HEK293 (cell line): ENCODE data around the gene KREMEN1.
A peak's percentile ranks its signal among the peaks of the same experiment; 100 is the strongest.

Experiments used
- CTCF ChIA-PET: fragments of 350-600 bp; formaldehyde crosslinking; extraction: SDS; loops from one replicate; lab custom pipeline; 2021; ENCODE audit warnings: antibody characterized with exemption; lab: Yijun Ruan, JAX
- POLR2A ChIA-PET: fragments of 300-600 bp; formaldehyde crosslinking; extraction: SDS; loops from one replicate; lab custom pipeline; 2020; ENCODE audit warnings: antibody characterized with exemption, inconsistent platforms; lab: Yijun Ruan, JAX
- H3K27ac ChIP-seq: fragments of 200-500 bp; sonication (Bioruptor generic); 2 replicates; pipeline ENCODE4 v1.5.1; 2014; ENCODE audit warnings: low read depth, low read length, control low read depth, inconsistent platforms; ENCODE audit errors: extremely low read depth
- H3K36me3 ChIP-seq, 2 experiments: fragments of 200-500 bp in 1 of 2; sonication (Bioruptor generic) in 1 of 2; 1 replicate in 1 of 2; 2 replicates in 1 of 2; pipeline ENCODE4 v1.5.1; 2014 to 2017; ENCODE audit warnings: inconsistent platforms in 2 of 2, low read length in 2 of 2; ENCODE audit not compliant: control insufficient read depth in 2 of 2, insufficient read depth in 1 of 2
- H3K4me1 ChIP-seq: fragments of 200-500 bp; sonication (Bioruptor generic); 2 replicates; pipeline ENCODE4 v1.5.1; 2014; ENCODE audit warnings: mild to moderate bottlenecking, low read length, inconsistent platforms; ENCODE audit not compliant: control insufficient read depth, insufficient read depth
- H3K4me3 ChIP-seq: 2 replicates; pipeline ENCODE4 v1.5.1; 2011; ENCODE audit warnings: low read depth, mild to moderate bottlenecking, control low read depth, low read length, moderate library complexity
- H3K9me3 ChIP-seq: fragments of 200-500 bp; sonication (Bioruptor generic); 2 replicates; pipeline ENCODE4 v1.5.1; 2014; ENCODE audit warnings: low read depth, low read length, inconsistent platforms; ENCODE audit not compliant: control insufficient read depth, insufficient read depth
- GFI1B ChIP-seq: fragments of 450-650 bp; formaldehyde crosslinking; IDR thresholded peaks from 2 replicates; pipeline ENCODE4 v1.5.1; 2016; ENCODE audit warnings: missing biosample characterization, missing genetic modification characterization
- IKZF3 ChIP-seq: fragments of 450-650 bp; IDR thresholded peaks from 2 replicates; pipeline ENCODE4 v1.5.0; 2018; ENCODE audit warnings: missing biosample characterization, mild to moderate bottlenecking, missing genetic modification characterization, moderate library complexity
- SP2 ChIP-seq: fragments of 450-650 bp; formaldehyde crosslinking; IDR thresholded peaks from 2 replicates; pipeline ENCODE4 v1.5.1; 2016; ENCODE audit warnings: missing biosample characterization, missing genetic modification characterization
- ZBTB17 ChIP-seq: fragments of 450-650 bp; formaldehyde crosslinking; IDR thresholded peaks from 2 replicates; pipeline ENCODE4 v1.5.1; 2016; ENCODE audit warnings: missing biosample characterization, missing genetic modification characterization
- ZBTB48 ChIP-seq: fragments of 450-650 bp; formaldehyde crosslinking; IDR thresholded peaks from 2 replicates; pipeline ENCODE4 v1.5.1; 2016; ENCODE audit warnings: missing biosample characterization, missing genetic modification characterization
- ZNF133 ChIP-seq: fragments of 450-650 bp; formaldehyde crosslinking; IDR thresholded peaks from 2 replicates; pipeline ENCODE4 v1.5.1; 2016; ENCODE audit warnings: missing biosample characterization, missing genetic modification characterization
- ZNF341 ChIP-seq: fragments of 450-650 bp; formaldehyde crosslinking; IDR thresholded peaks from 2 replicates; pipeline ENCODE4; 2016; ENCODE audit warnings: low read depth, missing biosample characterization, missing genetic modification characterization
- ZNF362 ChIP-seq: fragments of 450-650 bp; formaldehyde crosslinking; IDR thresholded peaks from 2 replicates; pipeline ENCODE4 v1.5.1; 2016; ENCODE audit warnings: missing biosample characterization, missing genetic modification characterization
- ZNF645 ChIP-seq: fragments of 450-650 bp; formaldehyde crosslinking; IDR thresholded peaks from 2 replicates; pipeline ENCODE4; 2016; ENCODE audit warnings: missing biosample characterization, missing genetic modification characterization
- ZNF785 ChIP-seq: fragments of 450-650 bp; formaldehyde crosslinking; IDR thresholded peaks from 2 replicates; pipeline ENCODE4 v1.5.1; 2016; ENCODE audit warnings: missing biosample characterization, missing genetic modification characterization
- TF ChIP-seq, protein P1 (sequence below): fragments of 450-650 bp; formaldehyde crosslinking; IDR thresholded peaks from 2 replicates; pipeline ENCODE4 v1.5.1; 2016; ENCODE audit warnings: missing biosample characterization, missing genetic modification characterization
- TF ChIP-seq, protein P2 (sequence below): fragments of 450-650 bp; formaldehyde crosslinking; IDR thresholded peaks from 2 replicates; pipeline ENCODE4 v1.5.1; 2017; ENCODE audit warnings: missing biosample characterization, missing genetic modification characterization
- TF ChIP-seq, protein P3 (sequence below): fragments of 450-650 bp; formaldehyde crosslinking; IDR thresholded peaks from 2 replicates; pipeline ENCODE4 v1.5.1; 2016; ENCODE audit warnings: missing biosample characterization, missing genetic modification characterization

Gene KREMEN1

DNA sequence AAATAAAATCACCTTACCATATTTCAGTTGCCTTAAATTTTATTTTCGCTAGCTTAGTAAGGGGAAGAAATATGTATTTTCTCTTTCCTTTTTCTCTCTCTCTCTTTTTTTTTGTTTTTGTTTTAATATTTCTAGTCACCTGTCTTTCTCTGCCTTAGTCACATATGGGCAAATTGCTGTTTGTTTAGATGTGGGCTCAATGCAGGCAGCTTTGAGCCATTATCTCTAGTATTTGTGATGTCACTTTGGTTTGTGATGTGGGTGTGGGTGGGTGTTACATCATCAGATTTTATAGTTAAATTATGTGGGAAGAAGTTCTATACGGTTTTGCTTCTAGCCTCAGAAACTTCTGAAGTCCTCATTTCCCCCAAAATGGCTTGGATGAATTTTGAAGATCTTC lies 11.1 kb upstream of the KREMEN1 start, which contains the start of gene C22orf31 (continued):
- TF ChIP-seq SP2 (tag by site-specific recombination) (no peak), ZNF645 (tag by site-specific recombination) (no peak)

DNA sequence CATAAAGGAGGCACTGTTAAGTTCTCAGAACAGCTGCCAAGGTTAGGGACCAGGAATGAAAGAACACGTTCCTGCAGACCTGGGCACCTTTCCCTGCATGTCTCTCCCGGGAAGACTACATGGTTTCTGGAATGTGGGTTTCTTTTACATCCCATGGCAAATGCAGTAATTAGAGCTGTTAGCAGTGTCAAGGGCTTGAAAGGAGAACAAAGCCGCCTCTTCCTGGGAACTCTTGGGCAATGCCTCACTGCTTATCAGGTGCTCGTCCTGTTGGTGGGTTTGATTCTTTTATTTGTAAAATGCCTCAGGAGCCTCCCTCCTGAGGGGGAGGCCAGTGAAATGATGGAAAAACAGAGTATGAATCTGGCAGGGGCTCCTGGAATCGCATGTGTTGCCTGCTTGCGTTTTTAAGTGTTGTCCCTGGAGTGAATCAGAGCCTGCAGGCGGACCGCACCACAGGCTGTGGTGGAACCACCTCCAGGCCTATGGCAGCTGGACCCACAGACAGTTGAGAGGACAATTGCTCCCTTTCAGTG lies 10.5 kb upstream of the KREMEN1 start:
- H3K27ac ChIP-seq: no peak overlapping the region
- TF ChIP-seq ZNF341 (tag by site-specific recombination) (peak; percentile 22; the same call in 1 of the 2 replicates), GFI1B (tag by site-specific recombination) (no peak), ZNF362 (tag by site-specific recombination) (no peak), ZNF785 (tag by site-specific recombination) (no peak), IKZF3 (tag by site-specific recombination) (0 out of 2 replicates have a peak, but pooled peaks have one; percentile 16), ZBTB48 (tag by site-specific recombination) (peak; percentile 75), ZBTB17 (tag by site-specific recombination) (0 out of 2 replicates have a peak, but pooled peaks have one; percentile 1)
- TF ChIP-seq, protein P1, sequence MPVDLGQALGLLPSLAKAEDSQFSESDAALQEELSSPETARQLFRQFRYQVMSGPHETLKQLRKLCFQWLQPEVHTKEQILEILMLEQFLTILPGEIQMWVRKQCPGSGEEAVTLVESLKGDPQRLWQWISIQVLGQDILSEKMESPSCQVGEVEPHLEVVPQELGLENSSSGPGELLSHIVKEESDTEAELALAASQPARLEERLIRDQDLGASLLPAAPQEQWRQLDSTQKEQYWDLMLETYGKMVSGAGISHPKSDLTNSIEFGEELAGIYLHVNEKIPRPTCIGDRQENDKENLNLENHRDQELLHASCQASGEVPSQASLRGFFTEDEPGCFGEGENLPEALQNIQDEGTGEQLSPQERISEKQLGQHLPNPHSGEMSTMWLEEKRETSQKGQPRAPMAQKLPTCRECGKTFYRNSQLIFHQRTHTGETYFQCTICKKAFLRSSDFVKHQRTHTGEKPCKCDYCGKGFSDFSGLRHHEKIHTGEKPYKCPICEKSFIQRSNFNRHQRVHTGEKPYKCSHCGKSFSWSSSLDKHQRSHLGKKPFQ: no peak
- TF ChIP-seq, protein P2, sequence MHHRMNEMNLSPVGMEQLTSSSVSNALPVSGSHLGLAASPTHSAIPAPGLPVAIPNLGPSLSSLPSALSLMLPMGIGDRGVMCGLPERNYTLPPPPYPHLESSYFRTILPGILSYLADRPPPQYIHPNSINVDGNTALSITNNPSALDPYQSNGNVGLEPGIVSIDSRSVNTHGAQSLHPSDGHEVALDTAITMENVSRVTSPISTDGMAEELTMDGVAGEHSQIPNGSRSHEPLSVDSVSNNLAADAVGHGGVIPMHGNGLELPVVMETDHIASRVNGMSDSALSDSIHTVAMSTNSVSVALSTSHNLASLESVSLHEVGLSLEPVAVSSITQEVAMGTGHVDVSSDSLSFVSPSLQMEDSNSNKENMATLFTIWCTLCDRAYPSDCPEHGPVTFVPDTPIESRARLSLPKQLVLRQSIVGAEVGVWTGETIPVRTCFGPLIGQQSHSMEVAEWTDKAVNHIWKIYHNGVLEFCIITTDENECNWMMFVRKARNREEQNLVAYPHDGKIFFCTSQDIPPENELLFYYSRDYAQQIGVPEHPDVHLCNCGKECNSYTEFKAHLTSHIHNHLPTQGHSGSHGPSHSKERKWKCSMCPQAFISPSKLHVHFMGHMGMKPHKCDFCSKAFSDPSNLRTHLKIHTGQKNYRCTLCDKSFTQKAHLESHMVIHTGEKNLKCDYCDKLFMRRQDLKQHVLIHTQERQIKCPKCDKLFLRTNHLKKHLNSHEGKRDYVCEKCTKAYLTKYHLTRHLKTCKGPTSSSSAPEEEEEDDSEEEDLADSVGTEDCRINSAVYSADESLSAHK: peak; percentile 85
- no peaks in the 10 kb centered on the region for H3K9me3 ChIP-seq
- ChIA-PET POLR2A (no interaction called here), CTCF (interaction anchor here (0.8 to 1.4 kb wide), 2 partner anchors 14 to 207 kb away, joined by 3 to 5 read pairs; no protein-coding TSS in a partner anchor)
- no peaks in the 10 kb centered on the region; the same call in 1 of the 2 replicates for H3K4me1 ChIP-seq
- no peaks in the 10 kb centered on the region for H3K36me3 ChIP-seq
- no peak overlapping the region for H3K4me3 ChIP-seq

- H3K4me1 ChIP-seq: no peaks in the 10 kb centered on the region; the same call in 1 of the 2 replicates
- no peak overlapping the region for H3K4me3 ChIP-seq
- CTCF ChIA-PET: interaction anchor here (0.5 to 1.3 kb wide), 5 partner anchors 25 to 316 kb away, joined by 3 to 5 read pairs (median 4); no protein-coding TSS in a partner anchor
- TF ChIP-seq, protein P3, sequence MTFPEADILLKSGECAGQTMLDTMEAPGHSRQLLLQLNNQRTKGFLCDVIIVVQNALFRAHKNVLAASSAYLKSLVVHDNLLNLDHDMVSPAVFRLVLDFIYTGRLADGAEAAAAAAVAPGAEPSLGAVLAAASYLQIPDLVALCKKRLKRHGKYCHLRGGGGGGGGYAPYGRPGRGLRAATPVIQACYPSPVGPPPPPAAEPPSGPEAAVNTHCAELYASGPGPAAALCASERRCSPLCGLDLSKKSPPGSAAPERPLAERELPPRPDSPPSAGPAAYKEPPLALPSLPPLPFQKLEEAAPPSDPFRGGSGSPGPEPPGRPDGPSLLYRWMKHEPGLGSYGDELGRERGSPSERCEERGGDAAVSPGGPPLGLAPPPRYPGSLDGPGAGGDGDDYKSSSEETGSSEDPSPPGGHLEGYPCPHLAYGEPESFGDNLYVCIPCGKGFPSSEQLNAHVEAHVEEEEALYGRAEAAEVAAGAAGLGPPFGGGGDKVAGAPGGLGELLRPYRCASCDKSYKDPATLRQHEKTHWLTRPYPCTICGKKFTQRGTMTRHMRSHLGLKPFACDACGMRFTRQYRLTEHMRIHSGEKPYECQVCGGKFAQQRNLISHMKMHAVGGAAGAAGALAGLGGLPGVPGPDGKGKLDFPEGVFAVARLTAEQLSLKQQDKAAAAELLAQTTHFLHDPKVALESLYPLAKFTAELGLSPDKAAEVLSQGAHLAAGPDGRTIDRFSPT (tag by site-specific recombination): no peak
- TF ChIP-seq ZNF133: peak; percentile 92
- no peaks in the 10 kb centered on the region for H3K36me3 ChIP-seq
- no peaks in the 10 kb centered on the region for H3K9me3 ChIP-seq
- no peak overlapping the region for H3K27ac ChIP-seq
- POLR2A ChIA-PET: no interaction called here
These were observed 7.2 kb upstream of the KREMEN1 start for GRCh38 chr22:29065468-29066190.
